GM18505 (cell line): ENCODE measurements around the gene IL17RA.

Experiments
- ATAC-seq: cut with Tn5 transposase; IDR thresholded peaks from one replicate; pipeline ENCODE4 v1.9.1; 2021; ENCODE audit not compliant: unreplicated experiment
- POLR2A ChIP-seq: IDR thresholded peaks from 4 replicates; pipeline ENCODE4 v1.6.1; 2011; ENCODE audit warnings: borderline replicate concordance; ENCODE audit not compliant: insufficient read depth, insufficient read length; ENCODE audit errors: extremely low read depth

Gene IL17RA

GRCh38 chr22:17087498-17088131 is 2.8 kb downstream of the IL17RA start:
- ATAC-seq: no peak
- no peak for TF ChIP-seq POLR2A

DNA sequence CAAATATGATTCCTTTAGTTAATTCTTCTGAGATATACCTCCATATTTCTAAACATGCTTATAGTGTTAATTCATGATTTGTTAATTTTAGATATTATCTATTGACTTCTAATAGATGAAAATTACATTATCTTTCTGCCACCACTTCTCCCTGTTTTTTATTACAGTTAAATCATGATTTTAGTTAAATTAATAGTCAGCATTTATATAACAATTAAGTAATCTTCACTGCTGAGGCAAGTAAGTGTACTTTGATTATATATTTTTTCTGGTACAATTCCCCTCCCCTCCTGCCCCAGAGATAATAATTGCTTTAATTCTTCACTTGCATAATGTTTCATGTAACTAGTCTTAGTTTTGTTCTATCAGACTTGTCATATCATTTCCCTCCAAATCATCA is 5.8 kb downstream of the IL17RA start:
- no peak for ATAC-seq
- TF ChIP-seq POLR2A: no peak

GRCh38 chr22:17091851-17092250 is 7.1 kb downstream of the IL17RA start:
- ATAC-seq: no peak
- no peak for TF ChIP-seq POLR2A

GRCh38 chr22:17093081-17093480 is 8.3 kb downstream of the IL17RA start:
- no peak for ATAC-seq
- TF ChIP-seq POLR2A: no peak

GRCh38 chr22:17095538-17095937 is 10.7 kb downstream of the IL17RA start:
- TF ChIP-seq POLR2A: no peak
- ATAC-seq: no peak

DNA sequence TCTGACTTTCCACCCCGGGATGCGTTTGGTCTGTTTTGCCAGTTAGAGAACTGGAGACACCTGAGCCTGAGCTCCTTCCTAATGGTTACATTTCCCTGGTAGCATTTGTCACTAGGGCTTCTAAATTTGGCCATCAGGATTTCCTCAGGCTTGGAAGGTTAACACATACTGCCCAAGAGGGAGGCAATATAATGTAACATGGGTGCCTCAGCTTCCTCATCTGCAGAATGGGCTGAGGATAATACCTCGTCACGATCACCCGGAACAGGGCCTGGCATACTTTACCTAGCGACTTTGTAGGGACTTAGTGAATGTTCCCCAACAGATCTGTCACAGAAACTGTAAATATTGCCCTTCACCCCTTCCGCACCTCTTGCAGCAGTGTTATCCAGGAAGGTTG is 11.3 kb downstream of the IL17RA start:
- TF ChIP-seq POLR2A: no peak
- no peak for ATAC-seq

GRCh38 chr22:17097062-17097461 is 12.3 kb downstream of the IL17RA start:
- TF ChIP-seq POLR2A: no peak
- ATAC-seq: no peak

DNA sequence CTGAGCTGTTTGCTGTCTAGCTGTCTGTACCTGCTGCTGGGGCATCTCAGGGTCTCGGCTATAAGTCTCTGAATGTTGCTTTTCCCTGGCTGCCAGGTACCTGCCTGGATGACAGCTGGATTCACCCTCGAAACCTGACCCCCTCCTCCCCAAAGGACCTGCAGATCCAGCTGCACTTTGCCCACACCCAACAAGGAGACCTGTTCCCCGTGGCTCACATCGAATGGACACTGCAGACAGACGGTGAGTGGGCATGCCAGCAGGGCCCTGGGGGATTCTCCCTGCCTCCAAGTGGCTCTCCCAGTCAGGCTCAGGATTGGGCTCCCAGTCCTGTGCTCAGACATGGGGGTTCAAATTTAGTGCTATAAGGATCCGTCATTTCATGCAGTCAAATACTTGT is 12.9 kb downstream of the IL17RA start:
- TF ChIP-seq POLR2A: no peak
- ATAC-seq: no peak

DNA sequence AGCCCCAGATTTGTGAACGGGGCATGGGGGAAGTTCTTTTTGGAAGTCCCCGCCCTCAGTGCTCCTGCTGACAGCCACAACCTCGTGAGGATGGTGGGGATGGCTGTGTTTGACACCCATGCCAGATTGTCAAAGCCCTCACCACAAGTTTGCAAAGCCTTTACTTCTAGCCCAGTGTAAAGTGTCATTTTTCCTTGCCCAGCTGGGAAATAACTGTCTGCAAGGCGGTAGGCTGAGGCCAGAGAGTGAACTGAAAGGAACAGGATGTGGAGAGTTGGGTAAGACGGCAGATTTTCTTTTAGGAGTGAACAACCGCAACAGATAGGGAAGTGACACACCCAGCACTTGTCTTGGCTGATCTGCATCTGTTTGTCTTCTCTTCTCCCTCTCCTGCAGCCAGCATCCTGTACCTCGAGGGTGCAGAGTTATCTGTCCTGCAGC is 13.6 kb downstream of the IL17RA start:
- no peak for TF ChIP-seq POLR2A
- no peak for ATAC-seq

GRCh38 chr22:17100621-17101020 is 15.8 kb downstream of the IL17RA start:
- TF ChIP-seq POLR2A: no peak
- no peak for ATAC-seq

- TF ChIP-seq POLR2A: no peak
- ATAC-seq: no peak
Observed at GRCh38 chr22:17101475-17102296, 16.9 kb downstream of the IL17RA start.

- TF ChIP-seq POLR2A: no peak
- no peak for ATAC-seq
Observed at GRCh38 chr22:17102297-17102667, 17.5 kb downstream of the IL17RA start.

GRCh38 chr22:17103351-17103750 is 18.6 kb downstream of the IL17RA start:
- no peak for TF ChIP-seq POLR2A
- no peak for ATAC-seq

DNA sequence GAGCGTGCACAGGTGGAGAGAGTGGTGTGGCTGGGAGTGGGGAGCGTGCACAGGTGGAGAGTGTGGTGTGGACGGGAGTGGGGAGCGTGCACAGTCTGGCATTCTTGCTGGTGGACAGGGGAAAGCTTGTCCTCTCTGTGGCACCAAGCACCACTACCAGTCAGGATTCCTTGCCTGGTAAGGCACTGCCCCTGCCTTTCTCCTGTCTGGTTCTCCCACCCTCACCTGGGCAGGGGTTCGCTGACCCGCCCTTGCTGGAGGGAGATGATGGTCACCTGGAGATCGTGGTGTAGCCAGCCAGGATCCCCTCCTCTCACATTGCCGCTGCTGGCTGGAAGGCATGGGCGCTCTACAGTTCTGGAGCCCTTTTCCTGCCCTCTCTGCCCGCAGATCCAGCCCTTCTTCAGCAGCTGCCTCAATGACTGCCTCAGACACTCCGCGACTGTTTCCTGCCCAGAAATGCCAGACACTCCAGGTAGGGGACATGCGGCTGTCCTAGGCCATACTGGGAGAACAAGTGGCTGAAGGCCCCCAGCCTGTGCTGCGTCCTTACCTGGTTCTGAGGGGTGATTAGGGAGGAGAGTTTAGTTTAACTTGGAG is 19.6 kb downstream of the IL17RA start:
- ATAC-seq: no peak
- no peak for TF ChIP-seq POLR2A

DNA sequence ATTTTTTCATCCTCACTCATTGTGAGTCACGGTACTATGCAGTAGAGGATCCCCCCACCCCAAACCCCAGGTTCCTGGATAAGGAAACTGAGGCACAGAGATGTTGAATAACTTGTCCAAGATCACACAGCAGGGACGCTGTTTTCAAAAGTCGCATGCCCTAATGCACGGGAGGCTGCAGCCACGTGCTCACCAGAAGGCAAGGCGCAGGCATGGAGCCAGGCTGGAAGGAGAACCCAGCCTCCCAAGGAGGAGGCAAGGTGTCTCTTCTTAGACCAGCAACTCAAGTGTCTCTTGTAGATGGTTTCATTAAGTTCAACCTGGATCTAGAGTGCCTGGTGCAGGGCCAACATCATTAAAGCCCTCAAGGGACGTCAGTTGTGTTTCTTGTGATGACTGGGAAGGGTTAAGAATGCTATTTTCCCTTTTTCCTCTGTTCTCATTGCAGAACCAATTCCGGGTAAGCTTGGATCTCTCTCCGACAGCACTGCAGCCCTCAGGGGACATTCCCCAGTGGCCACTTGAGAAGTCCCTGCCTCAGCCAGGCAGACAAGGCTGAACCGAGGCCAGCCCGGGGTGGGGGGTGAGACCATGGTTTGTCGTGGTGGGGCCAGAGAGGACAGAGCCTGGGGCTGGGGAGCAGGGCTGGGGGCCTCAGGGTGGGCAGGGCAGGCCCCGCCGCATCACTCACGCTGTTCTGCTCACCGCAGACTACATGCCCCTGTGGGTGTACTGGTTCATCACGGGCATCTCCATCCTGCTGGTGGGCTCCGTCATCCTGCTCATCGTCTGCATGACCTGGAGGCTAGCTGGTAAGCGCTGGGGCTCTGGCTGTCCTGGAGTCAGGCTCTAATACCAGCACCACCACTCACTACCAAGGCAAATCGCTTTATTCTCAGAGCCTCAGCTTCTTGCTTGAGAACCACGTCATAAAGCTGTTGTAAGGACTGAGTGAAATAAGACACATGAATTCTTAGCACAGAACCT is 20.6 kb downstream of the IL17RA start:
- no peak for ATAC-seq
- no peak for TF ChIP-seq POLR2A
